NCI-H510A (cell line): ENCODE results near the gene CYB5R3.

Source experiments
- DNase-seq: peaks from one replicate; lab custom pipeline; 2025; lab: John Stamatoyannopoulos, UW

The CYB5R3 gene

GRCh38 chr22:42645341-42645937, 3.8 kb downstream of the CYB5R3 start:
- DNase-seq, result no peak

GRCh38 chr22:42644422-42645340, 4.5 kb downstream of the CYB5R3 start:
- DNase-seq, result no peak

GRCh38 chr22:42643634-42644421, 5.4 kb downstream of the CYB5R3 start:
- DNase-seq, result no peak

- DNase-seq, result no peak
Observed at GRCh38 chr22:42642806-42643633, 6.2 kb downstream of the CYB5R3 start.

GRCh38 chr22:42641801-42642413, 7.3 kb downstream of the CYB5R3 start:
- DNase-seq, result no peak

GRCh38 chr22:42639541-42640241, 9.5 kb downstream of the CYB5R3 start:
- DNase-seq, result no peak

GRCh38 chr22:42637555-42637954, 11.6 kb downstream of the CYB5R3 start:
- no peak for DNase-seq

- no peak for DNase-seq
Observed at GRCh38 chr22:42636506-42636905, 12.7 kb downstream of the CYB5R3 start.

GRCh38 chr22:42635531-42635930, 13.7 kb downstream of the CYB5R3 start:
- no peak for DNase-seq

GRCh38 chr22:42633013-42633412, 16.2 kb downstream of the CYB5R3 start:
- DNase-seq, result no peak

- no peak for DNase-seq
Observed at GRCh38 chr22:42632096-42632495, 17.1 kb downstream of the CYB5R3 start.

- DNase-seq, result no peak
Observed at GRCh38 chr22:42630901-42631602, 18.1 kb downstream of the CYB5R3 start.

GRCh38 chr22:42630211-42630610, 19.0 kb downstream of the CYB5R3 start:
- DNase-seq, result no peak

- DNase-seq, result no peak
Observed at GRCh38 chr22:42627981-42628380, 21.2 kb downstream of the CYB5R3 start.

GRCh38 chr22:42626951-42627625, 22.1 kb downstream of the CYB5R3 start:
- no peak for DNase-seq

GRCh38 chr22:42626431-42626830, 22.8 kb downstream of the CYB5R3 start:
- DNase-seq, result no peak

- DNase-seq, result no peak
Observed at GRCh38 chr22:42625416-42625815, 23.8 kb downstream of the CYB5R3 start.

- no peak for DNase-seq
Observed at GRCh38 chr22:42624551-42625106, 24.6 kb downstream of the CYB5R3 start.
